IMR-90 (cell line): ENCODE measurements around the gene PTPRH.

ENCODE experiments used
- POLR2A ChIP-seq: IDR thresholded peaks from 2 replicates; pipeline ENCODE4 v1.6.1; 2012; ENCODE audit warnings: mild to moderate bottlenecking, low read depth, low read length
- TF ChIP-seq, protein P1 (sequence below): conservative IDR thresholded peaks from 2 replicates; pipeline ENCODE4 v1.5.1; 2012; ENCODE audit warnings: mild to moderate bottlenecking, low read depth, low read length, improper control_type of control experiment
- TF ChIP-seq, protein P2 (sequence below): fragments of 150-350 bp; IDR thresholded peaks from 2 replicates; pipeline ENCODE4 v1.6.1; 2016; ENCODE audit warnings: low read depth, mild to moderate bottlenecking, low read length, moderate library complexity, borderline replicate concordance

GRCh38 chr19:55228015-55228391, 18.7 kb upstream of the PTPRH start:
- no peak for TF ChIP-seq POLR2A
- TF ChIP-seq, protein P1, sequence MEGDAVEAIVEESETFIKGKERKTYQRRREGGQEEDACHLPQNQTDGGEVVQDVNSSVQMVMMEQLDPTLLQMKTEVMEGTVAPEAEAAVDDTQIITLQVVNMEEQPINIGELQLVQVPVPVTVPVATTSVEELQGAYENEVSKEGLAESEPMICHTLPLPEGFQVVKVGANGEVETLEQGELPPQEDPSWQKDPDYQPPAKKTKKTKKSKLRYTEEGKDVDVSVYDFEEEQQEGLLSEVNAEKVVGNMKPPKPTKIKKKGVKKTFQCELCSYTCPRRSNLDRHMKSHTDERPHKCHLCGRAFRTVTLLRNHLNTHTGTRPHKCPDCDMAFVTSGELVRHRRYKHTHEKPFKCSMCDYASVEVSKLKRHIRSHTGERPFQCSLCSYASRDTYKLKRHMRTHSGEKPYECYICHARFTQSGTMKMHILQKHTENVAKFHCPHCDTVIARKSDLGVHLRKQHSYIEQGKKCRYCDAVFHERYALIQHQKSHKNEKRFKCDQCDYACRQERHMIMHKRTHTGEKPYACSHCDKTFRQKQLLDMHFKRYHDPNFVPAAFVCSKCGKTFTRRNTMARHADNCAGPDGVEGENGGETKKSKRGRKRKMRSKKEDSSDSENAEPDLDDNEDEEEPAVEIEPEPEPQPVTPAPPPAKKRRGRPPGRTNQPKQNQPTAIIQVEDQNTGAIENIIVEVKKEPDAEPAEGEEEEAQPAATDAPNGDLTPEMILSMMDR: no peak
- TF ChIP-seq, protein P2, sequence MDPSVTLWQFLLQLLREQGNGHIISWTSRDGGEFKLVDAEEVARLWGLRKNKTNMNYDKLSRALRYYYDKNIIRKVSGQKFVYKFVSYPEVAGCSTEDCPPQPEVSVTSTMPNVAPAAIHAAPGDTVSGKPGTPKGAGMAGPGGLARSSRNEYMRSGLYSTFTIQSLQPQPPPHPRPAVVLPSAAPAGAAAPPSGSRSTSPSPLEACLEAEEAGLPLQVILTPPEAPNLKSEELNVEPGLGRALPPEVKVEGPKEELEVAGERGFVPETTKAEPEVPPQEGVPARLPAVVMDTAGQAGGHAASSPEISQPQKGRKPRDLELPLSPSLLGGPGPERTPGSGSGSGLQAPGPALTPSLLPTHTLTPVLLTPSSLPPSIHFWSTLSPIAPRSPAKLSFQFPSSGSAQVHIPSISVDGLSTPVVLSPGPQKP: no peak
